PC-9 (cell line): ENCODE measurements around the gene CFAP97D2.

ENCODE experiments used
- EZH2 ChIP-seq: fragments of 200-600 bp; sonication (generic); IDR thresholded peaks from 2 replicates; pipeline ENCODE4 v1.8.0; 2017; ENCODE audit warnings: antibody characterized with exemption, low read depth
- TF ChIP-seq, protein P1 (sequence below): fragments of 200-600 bp; sonication (generic); conservative IDR thresholded peaks from 2 replicates; pipeline ENCODE4 v1.6.1; 2017; ENCODE audit warnings: mixed run types, antibody characterized with exemption, mild to moderate bottlenecking, moderate library complexity

- TF ChIP-seq, protein P1, sequence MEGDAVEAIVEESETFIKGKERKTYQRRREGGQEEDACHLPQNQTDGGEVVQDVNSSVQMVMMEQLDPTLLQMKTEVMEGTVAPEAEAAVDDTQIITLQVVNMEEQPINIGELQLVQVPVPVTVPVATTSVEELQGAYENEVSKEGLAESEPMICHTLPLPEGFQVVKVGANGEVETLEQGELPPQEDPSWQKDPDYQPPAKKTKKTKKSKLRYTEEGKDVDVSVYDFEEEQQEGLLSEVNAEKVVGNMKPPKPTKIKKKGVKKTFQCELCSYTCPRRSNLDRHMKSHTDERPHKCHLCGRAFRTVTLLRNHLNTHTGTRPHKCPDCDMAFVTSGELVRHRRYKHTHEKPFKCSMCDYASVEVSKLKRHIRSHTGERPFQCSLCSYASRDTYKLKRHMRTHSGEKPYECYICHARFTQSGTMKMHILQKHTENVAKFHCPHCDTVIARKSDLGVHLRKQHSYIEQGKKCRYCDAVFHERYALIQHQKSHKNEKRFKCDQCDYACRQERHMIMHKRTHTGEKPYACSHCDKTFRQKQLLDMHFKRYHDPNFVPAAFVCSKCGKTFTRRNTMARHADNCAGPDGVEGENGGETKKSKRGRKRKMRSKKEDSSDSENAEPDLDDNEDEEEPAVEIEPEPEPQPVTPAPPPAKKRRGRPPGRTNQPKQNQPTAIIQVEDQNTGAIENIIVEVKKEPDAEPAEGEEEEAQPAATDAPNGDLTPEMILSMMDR, result no peak
- no peak for TF ChIP-seq EZH2
These were observed 81.8 kb downstream of the CFAP97D2 start for GRCh38 chr13:114260814-114261213.
